PC-3 (cell line): ENCODE results near the gene MACROD1. TPM values are rescaled to one million over a fixed set of nuclear protein-coding genes. Genes with fewer than 3 reads are reported as not detected.

Source experiments
- ATAC-seq: fragments of 200-7000 bp; cut with Tn5 transposase; 2 replicates; pipeline ENCODE4 v1.9.1; 2020; ENCODE audit warnings: mild to moderate bottlenecking, moderate library complexity
- BruUV-seq: library from RNA; stranded (reverse); fragments of 400-500 nt; replicated peaks from 2 replicates; lab custom pipeline; 2021; lab: Mats Ljungman, UMichigan
- CTCF ChIA-PET: fragments of 300-600 bp; sonication (Branson Sonifier 250); formaldehyde crosslinking; loops from one replicate; lab custom pipeline; 2022; ENCODE audit warnings: antibody characterized with exemption; lab: Charles Lee
- POLR2A ChIA-PET: fragments of 300-600 bp; sonication (Branson Sonifier 250); formaldehyde crosslinking; loops from one replicate; lab custom pipeline; 2022; ENCODE audit warnings: antibody characterized with exemption; ENCODE audit not compliant: unreplicated experiment; lab: Charles Lee
- DNase-seq: peaks from one replicate; pipeline ENCODE4 v3.0.0-alpha.2; 2015
- H2AFZ ChIP-seq: fragments of 300-600 bp; sonication (generic); 2 replicates; pipeline ENCODE4 v1.6.0; 2016; ENCODE audit warnings: antibody characterized with exemption, low read length
- H3F3A ChIP-seq: fragments of 300-600 bp; sonication (generic); one replicate; pipeline ENCODE4 v1.6.0; 2017; ENCODE audit warnings: antibody characterized with exemption, low read length, control low read depth, mild to moderate bottlenecking; ENCODE audit not compliant: unreplicated experiment
- H3K27ac ChIP-seq: fragments of 300-600 bp; sonication (generic); 2 replicates; pipeline ENCODE4 v1.5.1; 2016; ENCODE audit warnings: mild to moderate bottlenecking, low read length
- H3K27me3 ChIP-seq: fragments of 300-600 bp; sonication (generic); 2 replicates; pipeline ENCODE4 v1.6.1; 2016; ENCODE audit warnings: low read length, mixed read lengths
- H3K36me3 ChIP-seq: fragments of 300-600 bp; sonication (generic); 2 replicates; pipeline ENCODE4 v1.6.1; 2016; ENCODE audit warnings: low read depth, mixed run types, low read length, mixed read lengths
- H3K4me1 ChIP-seq: fragments of 300-600 bp; sonication (generic); 2 replicates; pipeline ENCODE4 v1.5.1; 2016; ENCODE audit warnings: low read length; ENCODE audit not compliant: insufficient read depth
- H3K4me2 ChIP-seq: fragments of 300-600 bp; sonication (generic); 2 replicates; pipeline ENCODE4 v1.6.0; 2016; ENCODE audit warnings: low read length
- H3K4me3 ChIP-seq: fragments of 300-600 bp; sonication (generic); 2 replicates; pipeline ENCODE4 v1.5.1; 2016; ENCODE audit warnings: mild to moderate bottlenecking, low read length, mixed read lengths
- H3K79me2 ChIP-seq: fragments of 300-600 bp; sonication (generic); 2 replicates; pipeline ENCODE4 v1.6.1; 2017; ENCODE audit warnings: low read length, mixed read lengths
- H3K9ac ChIP-seq: fragments of 300-600 bp; sonication (generic); 2 replicates; pipeline ENCODE4 v1.6.0; 2016; ENCODE audit warnings: mild to moderate bottlenecking, low read length
- H3K9me2 ChIP-seq: fragments of 300-600 bp; sonication (generic); replicated peaks from 2 replicates; pipeline ENCODE4 v1.6.1; 2016; ENCODE audit warnings: mixed run types, low read length, mixed read lengths
- H3K9me3 ChIP-seq: fragments of 300-600 bp; sonication (generic); 2 replicates; pipeline ENCODE4 v1.6.1; 2016; ENCODE audit warnings: low read length, mixed read lengths
- H4K20me1 ChIP-seq: fragments of 300-600 bp; sonication (generic); 2 replicates; pipeline ENCODE4 v1.6.1; 2016; ENCODE audit warnings: low read length, mixed read lengths
- EZH2 ChIP-seq: fragments of 300-600 bp; sonication (generic); IDR thresholded peaks from one replicate; pipeline ENCODE4 v1.6.1; 2017; ENCODE audit warnings: antibody characterized with exemption, mild to moderate bottlenecking, low read length; ENCODE audit not compliant: unreplicated experiment
- EZH2phosphoT487 ChIP-seq: fragments of 300-600 bp; sonication (generic); IDR thresholded peaks from 2 replicates; pipeline ENCODE4 v1.6.1; 2018; ENCODE audit warnings: mild to moderate bottlenecking, antibody characterized with exemption, low read length, borderline replicate concordance
- intact Hi-C: fragments of 100-400 bp; cut with micrococcal nuclease; formaldehyde crosslinking; loops from 2 replicates; pipeline ENCODE4 v1.9.0; 2023
- total RNA-seq: library from RNA; depleted of rRNA; stranded (reverse); fragments of >200 nt; gene quantifications from 2 replicates; pipeline ENCODE4 v1.2.3, GENCODE V29; 2014
- TF ChIP-seq, protein P1 (sequence below): fragments of 300-600 bp; sonication (generic); conservative IDR thresholded peaks from 2 replicates; pipeline ENCODE4 v1.5.1; 2017; ENCODE audit warnings: antibody characterized with exemption, low read depth, mild to moderate bottlenecking, low read length

MACROD1 gene
- total RNA-seq, 1 experiment from 2014 or later: 71.4 TPM

DNA sequence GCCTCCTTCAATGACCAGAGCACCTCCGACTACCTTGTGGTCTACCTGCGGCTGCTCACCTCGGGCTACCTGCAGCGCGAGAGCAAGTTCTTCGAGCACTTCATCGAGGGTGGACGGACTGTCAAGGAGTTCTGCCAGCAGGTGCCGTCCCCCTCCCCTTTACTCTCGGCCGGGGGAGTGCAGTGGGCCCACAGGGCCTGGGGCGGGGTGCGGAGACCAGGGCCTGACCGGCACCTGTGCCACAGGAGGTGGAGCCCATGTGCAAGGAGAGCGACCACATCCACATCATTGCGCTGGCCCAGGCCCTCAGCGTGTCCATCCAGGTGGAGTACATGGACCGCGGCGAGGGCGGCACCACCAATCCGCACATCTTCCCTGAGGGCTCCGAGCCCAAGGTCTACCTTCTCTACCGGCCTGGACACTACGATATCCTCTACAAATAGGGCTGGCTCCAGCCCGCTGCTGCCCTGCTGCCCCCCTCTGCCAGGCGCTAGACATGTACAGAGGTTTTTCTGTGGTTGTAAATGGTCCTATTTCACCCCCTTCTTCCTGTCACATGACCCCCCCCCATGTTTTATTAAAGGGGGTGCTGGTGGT lies 168.7 kb downstream of the MACROD1 start:
- Histone ChIP-seq H3K9me3 (no peaks in the 10 kb centered on the region), H3K4me2 (no peak overlapping the region), H2AFZ (no peak overlapping the region), H3K9me2 (no peaks in the 10 kb centered on the region), H4K20me1 (no peaks in the 10 kb centered on the region), H3K36me3 (peaks cover 29% of the 10 kb centered on the region), H3K9ac (no peak overlapping the region), H3K4me3 (no peak overlapping the region), H3F3A (no peaks in the 10 kb centered on the region), H3K27ac (no peak overlapping the region), H3K27me3 (no peaks in the 10 kb centered on the region), H3K4me1 (peaks cover 13% of the 10 kb centered on the region; the same call in 1 of the 2 replicates), H3K79me2 (0 out of 2 replicates have a peak, but pooled peaks cover 4% of the 10 kb centered on the region)
- ChIA-PET CTCF (no interaction called here), POLR2A (no interaction called here)
- ATAC-seq (no peak), DNase-seq (no peak)
- TF ChIP-seq EZH2 (no peak), EZH2phosphoT487 (no peak)
- TF ChIP-seq, protein P1, sequence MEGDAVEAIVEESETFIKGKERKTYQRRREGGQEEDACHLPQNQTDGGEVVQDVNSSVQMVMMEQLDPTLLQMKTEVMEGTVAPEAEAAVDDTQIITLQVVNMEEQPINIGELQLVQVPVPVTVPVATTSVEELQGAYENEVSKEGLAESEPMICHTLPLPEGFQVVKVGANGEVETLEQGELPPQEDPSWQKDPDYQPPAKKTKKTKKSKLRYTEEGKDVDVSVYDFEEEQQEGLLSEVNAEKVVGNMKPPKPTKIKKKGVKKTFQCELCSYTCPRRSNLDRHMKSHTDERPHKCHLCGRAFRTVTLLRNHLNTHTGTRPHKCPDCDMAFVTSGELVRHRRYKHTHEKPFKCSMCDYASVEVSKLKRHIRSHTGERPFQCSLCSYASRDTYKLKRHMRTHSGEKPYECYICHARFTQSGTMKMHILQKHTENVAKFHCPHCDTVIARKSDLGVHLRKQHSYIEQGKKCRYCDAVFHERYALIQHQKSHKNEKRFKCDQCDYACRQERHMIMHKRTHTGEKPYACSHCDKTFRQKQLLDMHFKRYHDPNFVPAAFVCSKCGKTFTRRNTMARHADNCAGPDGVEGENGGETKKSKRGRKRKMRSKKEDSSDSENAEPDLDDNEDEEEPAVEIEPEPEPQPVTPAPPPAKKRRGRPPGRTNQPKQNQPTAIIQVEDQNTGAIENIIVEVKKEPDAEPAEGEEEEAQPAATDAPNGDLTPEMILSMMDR: no peak
- TSS peak; percentile 46 for BruUV-seq
- intact Hi-C loops: no loop called here

DNA sequence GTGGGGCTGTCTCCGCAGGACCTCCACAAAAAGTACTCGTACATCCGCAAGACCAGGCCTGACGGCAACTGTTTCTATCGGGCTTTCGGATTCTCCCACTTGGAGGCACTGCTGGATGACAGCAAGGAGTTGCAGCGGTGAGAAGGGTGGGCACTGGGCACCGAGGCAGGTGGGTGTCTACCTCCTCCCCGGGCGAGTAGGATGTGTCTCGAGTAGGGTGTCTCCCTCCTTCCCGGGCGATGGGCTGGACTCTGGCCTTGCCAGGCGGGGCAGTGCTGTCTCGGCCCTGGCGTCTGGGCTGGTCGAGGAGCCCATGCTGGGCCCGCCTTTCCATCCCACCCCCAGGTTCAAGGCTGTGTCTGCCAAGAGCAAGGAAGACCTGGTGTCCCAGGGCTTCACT lies 169.4 kb downstream of the MACROD1 start:
- Histone ChIP-seq H3K4me2 (no peak overlapping the region), H3K9ac (no peak overlapping the region), H3K4me1 (peaks cover 13% of the 10 kb centered on the region; the same call in 1 of the 2 replicates), H3K27ac (no peak overlapping the region), H3K27me3 (no peaks in the 10 kb centered on the region), H4K20me1 (no peaks in the 10 kb centered on the region), H3K4me3 (no peak overlapping the region), H3F3A (no peaks in the 10 kb centered on the region), H2AFZ (no peak overlapping the region), H3K79me2 (peaks cover 4% of the 10 kb centered on the region; the same call in 1 of the 2 replicates), H3K9me3 (no peaks in the 10 kb centered on the region), H3K36me3 (peaks cover 32% of the 10 kb centered on the region), H3K9me2 (no peaks in the 10 kb centered on the region)
- TF ChIP-seq EZH2 (no peak), EZH2phosphoT487 (no peak)
- TF ChIP-seq, protein P1: no peak
- ChIA-PET POLR2A (no interaction called here), CTCF (no interaction called here)
- ATAC-seq (no peak), DNase-seq (no peak)
- BruUV-seq: no TSS peak
- intact Hi-C loops: no loop called here

GRCh38 chr11:63993993-63994392 lies 171.9 kb downstream of the MACROD1 start:
- peaks cover 4% of the 10 kb centered on the region; the same call in 1 of the 2 replicates for H3K4me1 ChIP-seq
- peaks cover 8% of the 10 kb centered on the region; the same call in 1 of the 2 replicates for H3K79me2 ChIP-seq
- no peaks in the 10 kb centered on the region for H3F3A ChIP-seq
- intact Hi-C loops: no loop called here
- no peak for TF ChIP-seq EZH2phosphoT487
- TF ChIP-seq EZH2: no peak
- TF ChIP-seq, protein P1: no peak
- no peak for ATAC-seq
- no peaks in the 10 kb centered on the region for H4K20me1 ChIP-seq
- H2AFZ ChIP-seq: no peak overlapping the region
- POLR2A ChIA-PET: no interaction called here
- H3K9me2 ChIP-seq: no peaks in the 10 kb centered on the region
- H3K9me3 ChIP-seq: no peaks in the 10 kb centered on the region
- no peak overlapping the region for H3K4me3 ChIP-seq
- BruUV-seq: no TSS peak
- DNase-seq: no peak
- peaks cover 48% of the 10 kb centered on the region for H3K36me3 ChIP-seq
- CTCF ChIA-PET: no interaction called here
- no peak overlapping the region for H3K9ac ChIP-seq
- no peak overlapping the region for H3K4me2 ChIP-seq
- H3K27me3 ChIP-seq: no peaks in the 10 kb centered on the region
- H3K27ac ChIP-seq: no peak overlapping the region
